Measurements from ENCODE around the gene YY1AP1.
A peak's percentile ranks its signal among the peaks of the same experiment; 100 is the strongest.

DNA sequence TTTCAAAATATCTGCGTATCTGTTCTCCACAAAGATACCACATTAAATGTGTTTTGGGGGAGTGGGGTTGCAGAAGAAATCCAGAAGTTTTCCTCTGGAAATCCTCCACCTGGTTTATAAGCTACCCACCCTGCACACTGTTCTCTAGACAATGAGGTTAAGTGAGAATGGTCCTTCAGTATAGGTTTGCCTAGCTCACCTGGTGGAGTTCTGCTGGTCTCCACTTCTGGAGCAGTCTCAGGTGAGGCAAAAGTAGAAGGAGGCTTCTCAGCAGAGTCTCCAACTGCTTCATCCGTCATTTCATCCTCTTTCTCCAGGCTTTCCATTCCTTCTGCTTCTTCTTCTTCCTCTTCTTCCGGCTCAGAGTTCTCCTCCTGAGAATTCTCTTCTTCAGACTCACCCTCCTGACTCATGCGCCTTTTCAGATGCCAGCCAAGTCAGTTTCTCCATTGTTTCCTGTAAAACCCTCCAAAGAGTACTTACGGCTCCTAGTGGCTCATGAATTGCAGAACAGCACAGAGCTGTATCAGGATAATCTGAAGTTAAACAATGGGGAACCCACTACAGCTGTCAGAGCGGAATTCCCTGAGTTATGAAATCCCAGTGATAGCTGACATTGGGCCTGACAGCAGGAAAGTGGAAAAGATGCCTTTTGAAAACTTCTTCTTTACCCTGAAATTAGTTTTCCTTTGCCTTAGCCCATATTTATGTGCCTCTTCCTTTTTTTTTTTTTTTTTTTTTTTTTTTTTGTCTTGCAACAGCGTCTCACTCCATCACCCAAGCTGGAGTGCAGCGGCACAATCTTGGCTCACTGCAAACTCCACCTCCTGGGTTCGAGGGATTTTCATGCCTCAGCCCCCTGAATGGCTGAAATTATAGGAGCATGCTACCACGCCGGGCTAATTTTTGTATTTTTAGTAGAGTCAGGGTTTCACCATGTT lies 40.1 kb downstream of the YY1AP1 start:
- TF ChIP-seq, protein P1, sequence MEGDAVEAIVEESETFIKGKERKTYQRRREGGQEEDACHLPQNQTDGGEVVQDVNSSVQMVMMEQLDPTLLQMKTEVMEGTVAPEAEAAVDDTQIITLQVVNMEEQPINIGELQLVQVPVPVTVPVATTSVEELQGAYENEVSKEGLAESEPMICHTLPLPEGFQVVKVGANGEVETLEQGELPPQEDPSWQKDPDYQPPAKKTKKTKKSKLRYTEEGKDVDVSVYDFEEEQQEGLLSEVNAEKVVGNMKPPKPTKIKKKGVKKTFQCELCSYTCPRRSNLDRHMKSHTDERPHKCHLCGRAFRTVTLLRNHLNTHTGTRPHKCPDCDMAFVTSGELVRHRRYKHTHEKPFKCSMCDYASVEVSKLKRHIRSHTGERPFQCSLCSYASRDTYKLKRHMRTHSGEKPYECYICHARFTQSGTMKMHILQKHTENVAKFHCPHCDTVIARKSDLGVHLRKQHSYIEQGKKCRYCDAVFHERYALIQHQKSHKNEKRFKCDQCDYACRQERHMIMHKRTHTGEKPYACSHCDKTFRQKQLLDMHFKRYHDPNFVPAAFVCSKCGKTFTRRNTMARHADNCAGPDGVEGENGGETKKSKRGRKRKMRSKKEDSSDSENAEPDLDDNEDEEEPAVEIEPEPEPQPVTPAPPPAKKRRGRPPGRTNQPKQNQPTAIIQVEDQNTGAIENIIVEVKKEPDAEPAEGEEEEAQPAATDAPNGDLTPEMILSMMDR (IDR thresholded peaks at IDR 0.05): peak; percentile 78
- no peak for TF ChIP-seq CHD2 (IDR thresholded peaks at IDR 0.05; ENCODE audit: low read length, partially characterized antibody)
- TF ChIP-seq, protein P2, sequence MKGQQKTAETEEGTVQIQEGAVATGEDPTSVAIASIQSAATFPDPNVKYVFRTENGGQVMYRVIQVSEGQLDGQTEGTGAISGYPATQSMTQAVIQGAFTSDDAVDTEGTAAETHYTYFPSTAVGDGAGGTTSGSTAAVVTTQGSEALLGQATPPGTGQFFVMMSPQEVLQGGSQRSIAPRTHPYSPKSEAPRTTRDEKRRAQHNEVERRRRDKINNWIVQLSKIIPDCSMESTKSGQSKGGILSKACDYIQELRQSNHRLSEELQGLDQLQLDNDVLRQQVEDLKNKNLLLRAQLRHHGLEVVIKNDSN (IDR thresholded peaks at IDR 0.05; ENCODE audit: borderline replicate concordance, low read depth): no peak
- peak; percentile 52 for TF ChIP-seq NFIC (IDR thresholded peaks at IDR 0.05; ENCODE audit: borderline replicate concordance)
- no peak for TF ChIP-seq GABPA (IDR thresholded peaks at IDR 0.05; ENCODE audit: low read depth)
- TF ChIP-seq, protein P3, sequence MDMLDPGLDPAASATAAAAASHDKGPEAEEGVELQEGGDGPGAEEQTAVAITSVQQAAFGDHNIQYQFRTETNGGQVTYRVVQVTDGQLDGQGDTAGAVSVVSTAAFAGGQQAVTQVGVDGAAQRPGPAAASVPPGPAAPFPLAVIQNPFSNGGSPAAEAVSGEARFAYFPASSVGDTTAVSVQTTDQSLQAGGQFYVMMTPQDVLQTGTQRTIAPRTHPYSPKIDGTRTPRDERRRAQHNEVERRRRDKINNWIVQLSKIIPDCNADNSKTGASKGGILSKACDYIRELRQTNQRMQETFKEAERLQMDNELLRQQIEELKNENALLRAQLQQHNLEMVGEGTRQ (IDR thresholded peaks at IDR 0.05; ENCODE audit: borderline replicate concordance, low read depth, low read length): no peak
- TF ChIP-seq TEAD4 (IDR thresholded peaks at IDR 0.05; ENCODE audit: borderline replicate concordance, insufficient read depth): peak; percentile 34; the same call in 1 of the 2 replicates
- TF ChIP-seq SIN3A (IDR thresholded peaks at IDR 0.05; ENCODE audit: borderline replicate concordance, low read depth, low read length): peak; percentile 86
- peak; percentile 63 for TF ChIP-seq RAD21 (IDR thresholded peaks at IDR 0.05; ENCODE audit: low read length)
- no peak for TF ChIP-seq EZH2phosphoT487 (IDR thresholded peaks at IDR 0.05; ENCODE audit: borderline replicate concordance, low read depth)

Data from SK-N-SH (cell line).